ENCODE measurements around the gene RBBP5.

DNA sequence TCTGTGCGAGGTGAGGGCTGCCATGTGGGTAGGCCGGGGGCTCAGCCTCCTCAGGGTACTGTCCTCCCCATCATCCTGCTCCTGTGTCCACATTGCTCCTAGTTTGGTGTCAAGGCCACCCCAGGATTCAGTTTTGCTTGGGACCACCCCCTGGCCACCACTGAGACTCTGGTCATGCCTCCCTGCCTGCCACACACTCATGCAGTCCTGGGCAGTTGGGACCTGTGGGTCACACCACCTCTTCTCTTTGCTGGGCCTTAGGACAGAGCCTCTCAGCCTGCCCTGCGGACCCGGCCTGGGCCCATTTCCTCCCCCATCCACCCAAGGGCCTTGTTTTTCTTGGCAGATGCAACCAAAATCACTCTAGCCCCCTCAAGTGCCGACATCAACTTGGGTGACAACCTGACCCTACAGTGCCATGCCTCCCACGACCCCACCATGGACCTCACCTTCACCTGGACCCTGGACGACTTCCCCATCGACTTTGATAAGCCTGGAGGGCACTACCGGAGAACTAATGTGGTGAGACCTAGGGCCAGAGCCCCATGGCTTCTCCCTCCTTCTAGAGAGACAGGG is 56.9 kb downstream of the RBBP5 start:
- TF ChIP-seq, protein P1, sequence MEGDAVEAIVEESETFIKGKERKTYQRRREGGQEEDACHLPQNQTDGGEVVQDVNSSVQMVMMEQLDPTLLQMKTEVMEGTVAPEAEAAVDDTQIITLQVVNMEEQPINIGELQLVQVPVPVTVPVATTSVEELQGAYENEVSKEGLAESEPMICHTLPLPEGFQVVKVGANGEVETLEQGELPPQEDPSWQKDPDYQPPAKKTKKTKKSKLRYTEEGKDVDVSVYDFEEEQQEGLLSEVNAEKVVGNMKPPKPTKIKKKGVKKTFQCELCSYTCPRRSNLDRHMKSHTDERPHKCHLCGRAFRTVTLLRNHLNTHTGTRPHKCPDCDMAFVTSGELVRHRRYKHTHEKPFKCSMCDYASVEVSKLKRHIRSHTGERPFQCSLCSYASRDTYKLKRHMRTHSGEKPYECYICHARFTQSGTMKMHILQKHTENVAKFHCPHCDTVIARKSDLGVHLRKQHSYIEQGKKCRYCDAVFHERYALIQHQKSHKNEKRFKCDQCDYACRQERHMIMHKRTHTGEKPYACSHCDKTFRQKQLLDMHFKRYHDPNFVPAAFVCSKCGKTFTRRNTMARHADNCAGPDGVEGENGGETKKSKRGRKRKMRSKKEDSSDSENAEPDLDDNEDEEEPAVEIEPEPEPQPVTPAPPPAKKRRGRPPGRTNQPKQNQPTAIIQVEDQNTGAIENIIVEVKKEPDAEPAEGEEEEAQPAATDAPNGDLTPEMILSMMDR (IDR thresholded peaks at IDR 0.05): no peak
- TF ChIP-seq POLR2A (IDR thresholded peaks at IDR 0.05): no peak

All from uterus (tissue), 2 donors.